C4-2B (cell line): ENCODE results near the gene E2F6.

Source experiments
- H3K27ac ChIP-seq: fragments of 450-650 bp; 2 replicates; pipeline ENCODE4 v1.5.1; 2017
- CTCF ChIP-seq: fragments of 450-650 bp; conservative IDR thresholded peaks from 2 replicates; pipeline ENCODE4 v1.5.1; 2017; ENCODE audit warnings: mild to moderate bottlenecking
- ZFX ChIP-seq: fragments of 450-650 bp; IDR thresholded peaks from 2 replicates; pipeline ENCODE4 v1.6.1; 2017

Gene E2F6

DNA sequence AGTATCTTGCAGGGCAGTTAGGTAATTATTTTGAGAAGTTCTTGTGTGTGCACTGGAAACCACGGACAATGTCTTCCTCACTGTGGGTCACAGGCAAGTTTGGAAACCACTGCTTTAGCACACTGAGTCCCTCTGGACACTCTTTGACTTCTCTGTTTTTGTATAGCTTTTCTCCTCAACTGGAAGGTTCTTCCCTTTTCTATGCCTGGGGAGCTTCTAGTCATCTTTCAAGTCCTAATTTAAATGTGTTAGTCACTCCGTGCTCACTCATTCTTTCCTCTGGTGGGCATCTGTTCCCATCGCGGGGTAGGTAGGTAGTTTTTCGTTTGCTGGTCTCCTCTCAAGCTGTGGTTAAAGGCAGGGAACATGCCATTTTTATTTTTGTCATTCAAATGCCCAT is 32.1 kb downstream of the E2F6 start:
- TF ChIP-seq CTCF, result no peak
- no peak for TF ChIP-seq ZFX
- no peak overlapping the region for H3K27ac ChIP-seq

GRCh38 chr2:11430729-11431128 is 35.2 kb downstream of the E2F6 start:
- TF ChIP-seq CTCF (no peak), ZFX (no peak)
- H3K27ac ChIP-seq, result no peak overlapping the region

- TF ChIP-seq CTCF (no peak), ZFX (no peak)
- H3K27ac ChIP-seq, result no peak overlapping the region
Measured at GRCh38 chr2:11427224-11427623, 38.7 kb downstream of the E2F6 start.

DNA sequence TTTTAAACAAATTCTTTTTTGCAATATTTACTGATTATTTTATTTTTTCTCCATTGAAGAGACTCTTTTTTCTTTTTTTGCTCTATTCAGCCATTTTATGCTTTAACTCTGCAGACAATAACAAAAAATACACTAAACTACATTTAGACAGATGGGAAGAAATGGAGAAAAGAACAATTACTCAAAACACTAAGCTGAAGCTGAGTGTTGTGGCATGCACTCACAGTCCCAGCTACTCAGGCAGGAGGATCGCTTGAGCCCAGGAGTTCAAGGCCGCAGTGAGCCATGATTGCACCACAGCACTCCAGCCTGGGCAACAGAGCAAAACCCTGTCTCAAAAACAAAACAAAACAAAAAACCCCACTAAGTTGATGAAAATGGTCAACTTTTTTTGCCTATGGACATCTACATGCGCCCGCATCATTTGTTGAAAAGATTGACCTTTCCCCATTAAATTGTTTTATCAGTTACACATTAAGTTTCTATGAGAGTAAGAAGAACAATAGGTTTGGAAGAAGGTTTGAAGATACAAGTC is 43.0 kb downstream of the E2F6 start:
- H3K27ac ChIP-seq, result no peak overlapping the region
- TF ChIP-seq CTCF, result no peak
- TF ChIP-seq ZFX, result no peak

GRCh38 chr2:11422491-11422865 is 43.5 kb downstream of the E2F6 start:
- H3K27ac ChIP-seq, result no peak overlapping the region
- TF ChIP-seq CTCF (no peak), ZFX (no peak)

DNA sequence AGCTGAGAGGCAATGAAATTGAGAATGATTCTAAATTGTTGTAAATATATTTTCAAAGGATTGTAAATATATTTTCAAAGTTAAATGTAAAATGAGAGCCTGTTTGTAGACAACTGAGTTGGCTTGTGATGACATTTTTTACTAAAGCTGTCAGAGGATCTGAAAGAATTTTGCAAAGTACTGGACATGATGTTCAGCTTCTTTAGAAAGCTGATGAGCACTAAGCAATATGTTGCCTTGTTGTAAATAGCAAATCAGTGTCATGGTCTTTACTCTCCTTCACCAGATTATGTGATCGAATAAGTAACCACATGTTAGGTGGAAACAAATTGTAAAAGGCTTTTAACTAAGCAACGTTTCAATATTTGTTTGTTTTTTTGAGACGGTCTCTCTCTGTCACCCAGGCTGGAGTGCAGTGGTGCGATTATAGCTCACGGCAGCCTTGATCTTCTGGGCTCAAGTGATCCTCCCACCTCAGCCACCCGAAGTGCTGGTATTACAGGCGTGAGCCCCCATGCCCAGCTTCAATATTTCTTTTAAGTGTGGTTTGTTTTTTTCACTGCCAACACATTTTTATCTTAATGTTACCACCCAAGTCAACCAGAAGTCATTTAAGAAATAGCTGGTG is 44.0 kb downstream of the E2F6 start:
- H3K27ac ChIP-seq, result no peak overlapping the region
- TF ChIP-seq ZFX, result no peak
- no peak for TF ChIP-seq CTCF

GRCh38 chr2:11420671-11421070 is 45.3 kb downstream of the E2F6 start:
- no peak overlapping the region for H3K27ac ChIP-seq
- TF ChIP-seq ZFX (no peak), CTCF (no peak)
